H1 (cell line): Measurements from ENCODE around the gene ABCD1.

ENCODE experiments used
- EZH2 ChIP-seq: fragments of 200-600 bp; sonication (generic); IDR thresholded peaks from 2 replicates; pipeline ENCODE4 v1.7.1; 2012; ENCODE audit warnings: low read depth, mild to moderate bottlenecking, moderate library complexity, low read length, inconsistent platforms; ENCODE audit not compliant: severe bottlenecking
- JUND ChIP-seq: IDR thresholded peaks from 2 replicates; pipeline ENCODE4 v1.6.1; 2011; ENCODE audit warnings: mild to moderate bottlenecking, improper control_type of control experiment, low read length
- POLR2A ChIP-seq, 2 experiments: IDR thresholded peaks; 1 replicate in 1 of 2; 2 replicates in 1 of 2; pipeline ENCODE4 v1.6.1; 2011; ENCODE audit warnings: low read depth in 2 of 2, low read length in 2 of 2, mild to moderate bottlenecking in 2 of 2; ENCODE audit errors: control extremely low read depth in 1 of 2
- POLR2AphosphoS5 ChIP-seq: IDR thresholded peaks from 2 replicates; pipeline ENCODE4 v1.6.1; 2011; ENCODE audit warnings: low read depth, low read length
- RAD21 ChIP-seq, 2 experiments: IDR thresholded peaks in 1 of 2; conservative IDR thresholded peaks in 1 of 2; 2 replicates each; pipeline ENCODE4 v1.6.1; 2011; ENCODE audit warnings: low read depth in 2 of 2, low read length in 2 of 2, improper control_type of control experiment in 1 of 2, inconsistent platforms in 1 of 2, mild to moderate bottlenecking in 1 of 2, moderate library complexity in 1 of 2
- SIN3A ChIP-seq, 2 experiments: IDR thresholded peaks in 1 of 2; conservative IDR thresholded peaks in 1 of 2; 2 replicates each; pipeline ENCODE4 v1.6.1; 2011 to 2012; ENCODE audit warnings: low read length in 2 of 2, improper control_type of control experiment in 1 of 2, low read depth in 1 of 2, mild to moderate bottlenecking in 1 of 2
- ZNF274 ChIP-seq: IDR thresholded peaks from 2 replicates; pipeline ENCODE4 v1.7.0; 2012; ENCODE audit warnings: low read length, borderline replicate concordance; ENCODE audit errors: extremely low read depth
- TF ChIP-seq, protein P1 (sequence below), 3 experiments: IDR thresholded peaks; 1 replicate in 2 of 3; 2 replicates in 1 of 3; pipeline versions ENCODE4 v1.5.1 to v1.6.1; 2011; ENCODE audit warnings: low read length in 3 of 3, mild to moderate bottlenecking in 3 of 3, inconsistent platforms in 2 of 3, low read depth in 1 of 3, moderate library complexity in 1 of 3; ENCODE audit not compliant: insufficient read depth in 1 of 3; ENCODE audit errors: control extremely low read depth in 1 of 3
- TF ChIP-seq, protein P2 (sequence below): IDR thresholded peaks from 2 replicates; pipeline ENCODE4 v1.6.1; 2012; ENCODE audit warnings: inconsistent platforms
- TF ChIP-seq, protein P3 (sequence below): IDR thresholded peaks from 2 replicates; pipeline ENCODE4 v1.6.1; 2011; ENCODE audit warnings: low read length, improper control_type of control experiment

DNA sequence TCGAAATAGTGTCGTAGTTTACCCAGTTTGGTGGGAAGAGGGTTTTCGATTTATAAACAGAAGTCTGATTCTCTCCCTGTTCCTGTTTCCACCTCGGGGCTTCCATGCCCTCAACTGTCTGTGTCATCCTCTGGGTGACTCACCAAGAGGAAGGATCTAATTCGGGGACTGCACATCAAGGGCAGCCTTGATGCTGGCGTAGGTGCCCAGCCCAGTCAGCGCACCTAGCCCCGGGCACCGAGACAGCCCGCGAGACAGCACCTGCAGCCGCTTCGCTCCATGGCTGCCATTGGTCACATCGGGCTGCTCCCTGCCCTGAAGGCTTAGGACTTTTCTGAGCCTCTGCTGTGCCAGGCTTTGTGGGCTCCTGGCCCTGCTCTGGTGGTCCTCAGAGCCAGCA lies 7.7 kb downstream of the ABCD1 start:
- TF ChIP-seq, protein P1, sequence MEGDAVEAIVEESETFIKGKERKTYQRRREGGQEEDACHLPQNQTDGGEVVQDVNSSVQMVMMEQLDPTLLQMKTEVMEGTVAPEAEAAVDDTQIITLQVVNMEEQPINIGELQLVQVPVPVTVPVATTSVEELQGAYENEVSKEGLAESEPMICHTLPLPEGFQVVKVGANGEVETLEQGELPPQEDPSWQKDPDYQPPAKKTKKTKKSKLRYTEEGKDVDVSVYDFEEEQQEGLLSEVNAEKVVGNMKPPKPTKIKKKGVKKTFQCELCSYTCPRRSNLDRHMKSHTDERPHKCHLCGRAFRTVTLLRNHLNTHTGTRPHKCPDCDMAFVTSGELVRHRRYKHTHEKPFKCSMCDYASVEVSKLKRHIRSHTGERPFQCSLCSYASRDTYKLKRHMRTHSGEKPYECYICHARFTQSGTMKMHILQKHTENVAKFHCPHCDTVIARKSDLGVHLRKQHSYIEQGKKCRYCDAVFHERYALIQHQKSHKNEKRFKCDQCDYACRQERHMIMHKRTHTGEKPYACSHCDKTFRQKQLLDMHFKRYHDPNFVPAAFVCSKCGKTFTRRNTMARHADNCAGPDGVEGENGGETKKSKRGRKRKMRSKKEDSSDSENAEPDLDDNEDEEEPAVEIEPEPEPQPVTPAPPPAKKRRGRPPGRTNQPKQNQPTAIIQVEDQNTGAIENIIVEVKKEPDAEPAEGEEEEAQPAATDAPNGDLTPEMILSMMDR (IDR thresholded peaks at IDR 0.05; ENCODE audit: control extremely low read depth in 1 of 3, insufficient read depth in 1 of 3, low read depth in 1 of 3, low read length in 3 of 3): no peak
- TF ChIP-seq, protein P2, sequence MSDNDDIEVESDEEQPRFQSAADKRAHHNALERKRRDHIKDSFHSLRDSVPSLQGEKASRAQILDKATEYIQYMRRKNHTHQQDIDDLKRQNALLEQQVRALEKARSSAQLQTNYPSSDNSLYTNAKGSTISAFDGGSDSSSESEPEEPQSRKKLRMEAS: no peak
- TF ChIP-seq, protein P3, sequence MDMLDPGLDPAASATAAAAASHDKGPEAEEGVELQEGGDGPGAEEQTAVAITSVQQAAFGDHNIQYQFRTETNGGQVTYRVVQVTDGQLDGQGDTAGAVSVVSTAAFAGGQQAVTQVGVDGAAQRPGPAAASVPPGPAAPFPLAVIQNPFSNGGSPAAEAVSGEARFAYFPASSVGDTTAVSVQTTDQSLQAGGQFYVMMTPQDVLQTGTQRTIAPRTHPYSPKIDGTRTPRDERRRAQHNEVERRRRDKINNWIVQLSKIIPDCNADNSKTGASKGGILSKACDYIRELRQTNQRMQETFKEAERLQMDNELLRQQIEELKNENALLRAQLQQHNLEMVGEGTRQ: no peak
- no peak for TF ChIP-seq EZH2
- TF ChIP-seq ZNF274: no peak
- TF ChIP-seq RAD21 (IDR thresholded peaks at IDR 0.05 in 1 of 2, conservative IDR thresholded peaks at IDR 0.05 in 1 of 2; ENCODE audit: low read depth in 2 of 2, low read length in 2 of 2): no peak
- TF ChIP-seq JUND: no peak
- no peak for TF ChIP-seq POLR2A (IDR thresholded peaks at IDR 0.05; ENCODE audit: control extremely low read depth in 1 of 2, low read depth in 2 of 2, low read length in 2 of 2)
- no peak for TF ChIP-seq SIN3A (conservative IDR thresholded peaks at IDR 0.05 in 1 of 2, IDR thresholded peaks at IDR 0.05 in 1 of 2; ENCODE audit: low read depth in 1 of 2, low read length in 2 of 2)
- no peak for TF ChIP-seq POLR2AphosphoS5
